Measurements from ENCODE around the gene TMPRSS2.
"Not testable (repeated sequence)": the region's sequence is repeated elsewhere in the genome, so short reads cannot be mapped to it uniquely, and the experiment has no call there.

The TMPRSS2 gene

DNA sequence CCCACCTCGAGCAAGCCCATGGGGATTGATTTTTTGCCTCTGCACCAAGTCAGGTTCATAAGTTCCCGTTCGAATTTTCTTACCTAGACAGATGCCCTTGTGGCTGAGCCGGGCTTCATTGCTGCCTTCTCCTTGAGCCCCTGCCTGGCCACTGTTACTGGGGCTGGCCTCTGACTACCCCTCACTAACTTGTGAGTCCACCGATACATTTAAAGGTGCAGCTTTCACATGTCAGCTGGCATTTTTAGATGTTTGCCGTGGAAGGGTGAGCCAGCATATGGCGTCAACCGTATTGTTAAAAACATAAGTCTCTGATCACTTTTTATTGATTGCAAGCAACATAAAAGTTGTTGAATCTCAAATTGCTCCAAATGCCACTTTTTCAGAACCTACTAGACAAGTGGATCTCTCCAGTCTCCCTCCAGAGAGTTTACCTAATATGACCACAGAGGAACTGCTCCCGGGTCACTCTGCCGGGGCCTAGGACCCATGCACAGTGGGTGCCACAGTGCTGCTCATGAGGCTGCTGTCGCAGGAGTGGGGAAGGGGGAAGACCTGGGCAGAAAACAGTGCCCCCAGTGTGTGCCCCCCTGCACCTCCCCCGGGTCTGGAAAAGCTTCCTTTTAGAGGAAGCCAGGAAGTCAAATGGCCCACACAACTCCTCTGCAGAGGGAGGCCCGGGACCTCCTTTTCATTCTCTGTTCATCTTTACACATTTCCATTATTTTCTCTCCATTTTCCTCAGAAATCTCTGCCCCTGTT lies 63.1 kb downstream of the TMPRSS2 start:
- no peak for FAIRE-seq

DNA sequence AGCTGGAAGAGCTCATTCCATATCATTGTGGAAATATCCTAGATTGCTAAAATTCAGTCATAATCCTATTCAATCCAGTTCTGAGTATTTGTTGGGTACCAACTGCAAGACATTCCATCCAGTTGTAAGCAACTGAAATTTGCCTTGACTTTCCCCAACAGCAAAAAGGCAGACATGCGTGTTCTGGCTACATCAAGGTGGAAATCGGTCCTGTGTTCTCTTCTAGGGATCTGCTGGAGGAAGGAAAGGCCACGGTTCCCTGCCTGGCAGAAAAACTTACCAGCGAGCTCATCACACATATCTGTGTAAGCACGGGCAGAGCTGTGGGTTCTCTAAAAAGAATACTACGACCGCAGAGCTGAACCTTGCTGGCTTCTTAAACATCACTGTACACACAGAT lies 64.4 kb downstream of the TMPRSS2 start:
- no peak for FAIRE-seq

DNA sequence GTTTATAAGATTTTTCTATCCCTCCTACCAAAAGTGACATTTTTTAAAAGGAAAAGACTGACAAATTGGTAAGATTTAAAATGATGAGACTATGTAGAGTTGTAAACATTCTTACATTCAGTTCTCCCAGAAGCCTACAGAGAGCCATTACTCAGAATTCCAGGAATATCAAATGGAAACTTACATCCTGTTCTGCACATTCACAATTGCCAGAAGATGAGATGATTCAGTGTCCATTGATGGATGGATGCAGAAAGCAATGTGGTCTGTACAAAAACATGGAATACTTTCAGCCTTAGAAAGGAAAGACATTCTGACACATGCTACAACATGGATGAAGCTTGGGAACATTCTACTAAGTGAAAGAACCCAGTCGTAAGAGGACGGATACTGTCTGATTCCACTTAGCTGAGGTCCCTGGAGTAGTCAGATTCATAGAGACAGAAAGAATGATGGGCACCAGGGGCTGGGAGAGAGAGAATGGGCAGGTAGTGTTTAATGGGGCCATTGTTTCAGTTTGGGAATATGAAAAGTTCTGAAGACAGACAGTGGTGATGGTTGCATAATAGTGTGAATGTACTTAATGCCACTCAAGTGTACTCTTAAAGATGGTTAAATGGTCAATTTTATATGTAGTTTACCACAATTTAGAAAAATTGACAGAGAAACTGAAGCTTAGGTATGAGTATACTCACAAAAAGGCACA lies 65.3 kb downstream of the TMPRSS2 start:
- FAIRE-seq = no peak

DNA sequence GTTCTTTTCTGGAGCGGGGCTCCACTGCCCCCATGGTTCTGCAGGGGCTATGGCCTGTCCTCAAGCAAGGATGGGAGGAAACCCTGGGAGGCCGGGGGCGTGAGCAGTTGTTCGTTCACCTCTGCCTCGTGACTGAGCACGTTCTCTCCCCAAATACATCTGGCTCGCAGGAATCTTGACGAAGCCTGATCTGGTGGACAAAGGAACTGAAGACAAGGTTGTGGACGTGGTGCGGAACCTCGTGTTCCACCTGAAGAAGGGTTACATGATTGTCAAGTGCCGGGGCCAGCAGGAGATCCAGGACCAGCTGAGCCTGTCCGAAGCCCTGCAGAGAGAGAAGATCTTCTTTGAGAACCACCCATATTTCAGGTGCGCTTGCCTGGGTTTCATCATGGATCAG lies 66.4 kb downstream of the TMPRSS2 start:
- FAIRE-seq = no peak

- no peak for FAIRE-seq
Observed at GRCh38 chr21:41439248-41439647, 68.7 kb downstream of the TMPRSS2 start.

GRCh38 chr21:41438425-41439113 lies 69.4 kb downstream of the TMPRSS2 start:
- no peak for FAIRE-seq

- no peak for FAIRE-seq
Observed at GRCh38 chr21:41437729-41438128, 70.2 kb downstream of the TMPRSS2 start.

- no peak for FAIRE-seq
Observed at GRCh38 chr21:41435706-41436105, 72.3 kb downstream of the TMPRSS2 start.

- FAIRE-seq = no peak
Observed at GRCh38 chr21:41433566-41433965, 74.4 kb downstream of the TMPRSS2 start.

DNA sequence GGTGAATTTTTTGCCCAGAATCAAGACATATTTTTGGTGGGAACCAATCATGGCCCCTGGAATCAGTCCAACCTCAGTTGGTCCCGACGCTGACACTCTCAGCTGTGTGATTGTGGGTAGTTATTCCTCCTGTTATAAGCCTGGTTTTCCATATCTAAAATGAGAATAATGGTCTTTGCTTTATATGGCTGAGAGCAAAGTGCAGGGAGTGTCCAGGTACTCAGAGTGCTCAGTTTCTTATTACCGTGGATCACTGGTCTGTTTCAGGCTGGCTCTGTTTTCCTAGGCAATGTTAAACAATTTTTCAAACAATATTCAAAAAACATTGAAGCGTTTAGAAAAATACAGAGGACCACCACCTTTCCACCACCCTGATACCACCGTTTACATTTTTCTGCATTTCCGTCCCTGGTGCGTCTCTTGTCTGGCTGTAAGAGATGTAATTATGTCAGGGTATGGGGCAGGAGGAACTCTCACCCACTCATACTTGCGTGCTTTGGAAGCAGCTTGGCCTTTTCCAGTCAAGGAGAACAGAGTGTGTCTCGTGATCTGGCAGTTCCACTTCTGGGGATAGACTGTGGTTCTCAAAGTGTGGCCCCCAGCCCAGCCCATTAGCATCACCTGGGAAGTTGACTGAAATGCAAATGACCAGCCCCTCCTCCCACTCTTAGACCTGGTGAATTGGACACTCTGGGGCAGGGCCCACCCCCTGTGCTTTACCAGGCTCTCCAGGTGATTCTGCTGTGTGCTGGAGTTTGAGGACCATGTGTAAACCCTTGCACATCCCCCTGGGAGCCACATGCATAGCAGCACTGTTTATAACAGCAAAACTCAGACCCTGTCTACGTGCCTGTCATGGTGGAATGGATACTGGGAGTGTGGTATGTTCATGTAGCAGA lies 75.1 kb downstream of the TMPRSS2 start:
- FAIRE-seq = no peak

GRCh38 chr21:41431788-41432548 lies 76.0 kb downstream of the TMPRSS2 start:
- no peak for FAIRE-seq

- no peak for FAIRE-seq
Observed at GRCh38 chr21:41429925-41430491, 78.0 kb downstream of the TMPRSS2 start.

- FAIRE-seq = no peak
Observed at GRCh38 chr21:41429305-41429704, 78.7 kb downstream of the TMPRSS2 start.

- no peak for FAIRE-seq
Observed at GRCh38 chr21:41428847-41429246, 79.1 kb downstream of the TMPRSS2 start.

- no peak for FAIRE-seq
Observed at GRCh38 chr21:41428311-41428710, 79.6 kb downstream of the TMPRSS2 start.

DNA sequence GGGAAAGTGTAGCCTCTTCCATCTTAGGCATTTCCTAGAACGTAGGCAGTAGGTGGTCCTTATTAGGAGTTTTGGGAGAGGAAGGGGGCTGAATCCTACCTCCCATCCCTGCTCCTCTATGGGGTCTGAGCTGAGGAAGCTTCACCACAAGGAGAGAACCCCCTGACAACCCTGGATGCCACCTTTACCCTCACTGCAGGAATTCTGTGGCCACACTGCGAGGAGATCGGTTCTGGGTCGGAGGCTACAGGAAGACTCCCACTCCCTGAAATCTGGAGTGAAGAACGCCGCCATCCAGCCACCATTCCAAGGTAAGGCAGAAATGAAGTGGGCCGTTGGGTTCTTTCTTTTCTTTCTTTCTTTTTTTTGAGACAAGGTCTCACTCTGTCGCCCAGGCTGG lies 80.4 kb downstream of the TMPRSS2 start:
- FAIRE-seq = no peak

DNA sequence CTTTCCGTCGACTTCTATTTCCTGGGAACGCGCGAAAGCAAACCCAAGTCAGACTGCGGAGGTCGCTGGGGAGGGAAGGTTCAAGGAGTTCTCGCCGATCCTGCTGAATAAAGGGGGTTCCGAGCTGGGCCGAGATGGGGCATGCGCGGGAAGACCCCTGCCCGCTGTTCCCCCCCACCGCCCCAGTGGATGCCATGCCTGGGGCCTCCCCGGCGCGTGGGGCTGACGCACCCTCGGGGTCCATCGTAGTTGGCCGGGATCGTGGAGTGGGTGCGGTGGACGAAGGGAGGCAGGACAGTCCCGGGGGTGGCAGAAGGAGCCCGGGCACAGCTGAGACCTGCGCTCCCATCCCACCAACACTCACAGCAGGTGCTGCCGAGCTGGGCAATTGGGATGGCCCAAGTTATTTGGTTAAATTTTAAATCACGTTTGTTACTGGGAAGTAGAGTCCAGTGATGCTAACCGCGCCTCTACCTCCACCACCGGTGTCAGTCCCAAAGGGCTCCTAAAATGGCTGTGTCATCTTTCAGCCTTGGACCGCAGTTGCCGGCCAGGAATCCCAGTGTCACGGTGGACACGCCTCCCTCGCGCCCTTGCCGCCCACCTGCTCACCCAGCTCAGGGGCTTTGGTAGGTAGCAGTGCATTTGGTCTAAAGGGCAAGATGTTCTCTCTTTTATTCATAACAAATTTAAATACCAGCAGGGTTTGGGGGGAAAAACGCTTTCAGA lies 81.1 kb downstream of the TMPRSS2 start:
- no peak for FAIRE-seq

- FAIRE-seq = no peak
Observed at GRCh38 chr21:41425954-41426675, 81.8 kb downstream of the TMPRSS2 start, which contains the start of gene MX1. MX1 (plus strand) TSS chr21:41426239; CDS start chr21:41432071, 5,832 bp downstream.

DNA sequence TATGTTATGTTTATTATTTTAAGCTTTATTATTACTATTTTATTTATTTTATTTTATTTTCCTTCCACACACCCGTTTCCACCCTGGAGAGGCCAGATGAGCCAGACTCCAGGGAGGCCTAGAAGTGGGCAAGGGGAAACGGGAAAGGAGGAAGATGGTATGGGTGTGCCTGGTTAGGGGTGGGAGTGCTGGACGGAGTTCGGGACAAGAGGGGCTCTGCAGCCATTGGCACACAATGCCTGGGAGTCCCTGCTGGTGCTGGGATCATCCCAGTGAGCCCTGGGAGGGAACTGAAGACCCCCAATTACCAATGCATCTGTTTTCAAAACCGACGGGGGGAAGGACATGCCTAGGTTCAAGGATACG lies 82.4 kb downstream of the TMPRSS2 start:
- FAIRE-seq = no peak

- FAIRE-seq = not testable (repeated sequence)
Observed at GRCh38 chr21:41423305-41423636, 84.7 kb downstream of the TMPRSS2 start.

Measured in colon (tissue), 2 donors.